HCT116 (cell line): ENCODE measurements around the gene FAM83B. TPM values are rescaled to one million over a fixed set of nuclear protein-coding genes. Genes with fewer than 3 reads are reported as not detected.

Source experiments
- ATAC-seq: fragments of 200-7000 bp; cut with Tn5 transposase; 2 replicates; pipeline ENCODE4 v1.9.1; 2020; ENCODE audit warnings: mild to moderate bottlenecking, moderate library complexity
- BruUV-seq: library from RNA; stranded (reverse); fragments of 400-500 nt; replicated peaks from 2 replicates; lab custom pipeline; 2021; lab: Mats Ljungman, UMichigan
- CTCF ChIA-PET: fragments of 300-600 bp; sonication (Branson Sonifier 250); formaldehyde crosslinking; loops from one replicate; lab custom pipeline; 2021; ENCODE audit warnings: antibody characterized with exemption; lab: Charles Lee
- POLR2A ChIA-PET: fragments of 300-600, 350-600 bp; sonication (Branson Sonifier 250); formaldehyde crosslinking; loops from one replicate; lab custom pipeline; 2021; ENCODE audit warnings: antibody characterized with exemption; lab: Charles Lee
- RAD21 ChIA-PET, 2 experiments: fragments of 300-600 bp; sonication (Branson Sonifier 250); formaldehyde crosslinking; loops; one replicate each; lab custom pipeline; 2023; ENCODE audit warnings: low total read pairs in 2 of 2; ENCODE audit not compliant: uncharacterized antibody in 2 of 2, unreplicated experiment in 2 of 2, low non-redundant PET in 1 of 2; lab: Charles Lee
- DNase-seq: peaks from one replicate; pipeline ENCODE4 v3.0.0-alpha.2; 2010; ENCODE audit warnings: low read depth, low spot score
- H2AFZ ChIP-seq: fragments of 200-600 bp; shearing (Covaris generic), sonication (generic); 2 replicates; pipeline ENCODE4 v1.6.1; 2017; ENCODE audit warnings: low read depth, mixed run types, mixed read lengths, antibody characterized with exemption, low read length; ENCODE audit not compliant: poor library complexity, severe bottlenecking
- H3K27ac ChIP-seq: 2 replicates; pipeline ENCODE4 v1.5.1; 2012; ENCODE audit warnings: low read depth, low read length
- H3K27me3 ChIP-seq: fragments of 200-600 bp; sonication (generic); 2 replicates; pipeline ENCODE4 v1.6.1; 2016; ENCODE audit warnings: mixed run types, low read length, mixed read lengths; ENCODE audit not compliant: insufficient read depth
- H3K36me3 ChIP-seq, 2 experiments: fragments of 200-500 bp in 1 of 2; fragments of 200-600 bp in 1 of 2; sonication (Bioruptor generic) in 1 of 2; sonication (generic) in 1 of 2; 2 replicates each; pipeline versions ENCODE4 v1.5.1 to v1.6.1; 2014 to 2016; ENCODE audit warnings: low read length in 2 of 2, inconsistent platforms in 1 of 2, mixed read lengths in 1 of 2, mixed run types in 1 of 2; ENCODE audit not compliant: insufficient read depth in 2 of 2, control insufficient read depth in 1 of 2
- H3K4me1 ChIP-seq, 2 experiments: fragments of 200-600 bp in 1 of 2; sonication (generic) in 1 of 2; 2 replicates each; pipeline versions ENCODE4 v1.5.1 to v1.6.1; 2012 to 2017; ENCODE audit warnings: low read length in 2 of 2, inconsistent platforms in 1 of 2, mild to moderate bottlenecking in 1 of 2, mixed read lengths in 1 of 2, mixed run types in 1 of 2, moderate library complexity in 1 of 2; ENCODE audit not compliant: insufficient read depth in 2 of 2, control insufficient read depth in 1 of 2
- H3K4me2 ChIP-seq: fragments of 200-600 bp; sonication (generic); 2 replicates; pipeline ENCODE4 v1.6.1; 2017; ENCODE audit warnings: mixed run types, low read length, mixed read lengths
- H3K4me3 ChIP-seq, 2 experiments: fragments of 200-600 bp in 1 of 2; sonication (generic) in 1 of 2; replicated peaks in 1 of 2; 2 replicates each; pipeline ENCODE4 v1.5.1; 2011 to 2016; ENCODE audit warnings: low read length in 2 of 2, control low read depth in 1 of 2, low read depth in 1 of 2, mild to moderate bottlenecking in 1 of 2, mixed read lengths in 1 of 2, mixed run types in 1 of 2
- H3K79me2 ChIP-seq: fragments of 200-600 bp; sonication (generic); 2 replicates; pipeline ENCODE4 v1.6.1; 2017; ENCODE audit warnings: mild to moderate bottlenecking, mixed run types, low read length, moderate library complexity, mixed read lengths; ENCODE audit not compliant: insufficient read depth
- H3K9ac ChIP-seq: fragments of 200-600 bp; sonication (generic); 2 replicates; pipeline ENCODE4 v1.6.1; 2016; ENCODE audit warnings: low read length, mixed read lengths
- H3K9me2 ChIP-seq: fragments of 200-600 bp; sonication (generic), shearing (Covaris generic); 2 replicates; pipeline ENCODE4 v1.6.1; 2017; ENCODE audit warnings: mixed run types, mild to moderate bottlenecking, moderate library complexity; ENCODE audit not compliant: insufficient read depth
- H3K9me3 ChIP-seq, 2 experiments: fragments of 200-500 bp in 1 of 2; fragments of 200-600 bp in 1 of 2; sonication (Bioruptor generic) in 1 of 2; sonication (generic) in 1 of 2; 2 replicates each; pipeline ENCODE4 v1.6.1; 2014 to 2017; ENCODE audit warnings: low read length in 2 of 2, mixed read lengths in 2 of 2, inconsistent platforms in 1 of 2, low read depth in 1 of 2, mild to moderate bottlenecking in 1 of 2, mixed run types in 1 of 2, moderate library complexity in 1 of 2; ENCODE audit not compliant: control insufficient read depth in 1 of 2, insufficient read depth in 1 of 2
- H4K20me1 ChIP-seq: fragments of 200-600 bp; sonication (generic), shearing (Covaris generic); 2 replicates; pipeline ENCODE4 v1.6.1; 2017; ENCODE audit warnings: mixed run types, mild to moderate bottlenecking, moderate library complexity; ENCODE audit not compliant: insufficient read depth
- CBX3 ChIP-seq: IDR thresholded peaks from 2 replicates; pipeline ENCODE4 v1.6.1; 2012; ENCODE audit warnings: low read depth
- EGR1 ChIP-seq: IDR thresholded peaks from 2 replicates; pipeline ENCODE4 v1.6.1; 2012; ENCODE audit warnings: low read depth
- FOSL1 ChIP-seq: IDR thresholded peaks from 2 replicates; pipeline ENCODE4 v1.6.1; 2012; ENCODE audit warnings: low read depth
- JUND ChIP-seq: IDR thresholded peaks from 2 replicates; pipeline ENCODE4 v1.6.1; 2012
- POLR2A ChIP-seq: IDR thresholded peaks from 2 replicates; pipeline ENCODE4 v1.7.0; 2011; ENCODE audit warnings: borderline replicate concordance; ENCODE audit not compliant: insufficient read depth, insufficient read length; ENCODE audit errors: extremely low read depth
- SP1 ChIP-seq: IDR thresholded peaks from 2 replicates; pipeline ENCODE4 v1.6.1; 2012; ENCODE audit warnings: low read depth
- intact Hi-C: fragments of 100-400 bp; cut with micrococcal nuclease; formaldehyde crosslinking; loops from 2 replicates; pipeline ENCODE4 v1.10.0; 2022
- total RNA-seq: library from RNA; stranded (reverse); gene quantifications from one replicate; pipeline ENCODE4 v1.2.1, GENCODE V29; 2021; ENCODE audit not compliant: unreplicated experiment

FAM83B gene
- total RNA-seq, 1 experiment from 2014 or later, result 16.9 TPM

DNA sequence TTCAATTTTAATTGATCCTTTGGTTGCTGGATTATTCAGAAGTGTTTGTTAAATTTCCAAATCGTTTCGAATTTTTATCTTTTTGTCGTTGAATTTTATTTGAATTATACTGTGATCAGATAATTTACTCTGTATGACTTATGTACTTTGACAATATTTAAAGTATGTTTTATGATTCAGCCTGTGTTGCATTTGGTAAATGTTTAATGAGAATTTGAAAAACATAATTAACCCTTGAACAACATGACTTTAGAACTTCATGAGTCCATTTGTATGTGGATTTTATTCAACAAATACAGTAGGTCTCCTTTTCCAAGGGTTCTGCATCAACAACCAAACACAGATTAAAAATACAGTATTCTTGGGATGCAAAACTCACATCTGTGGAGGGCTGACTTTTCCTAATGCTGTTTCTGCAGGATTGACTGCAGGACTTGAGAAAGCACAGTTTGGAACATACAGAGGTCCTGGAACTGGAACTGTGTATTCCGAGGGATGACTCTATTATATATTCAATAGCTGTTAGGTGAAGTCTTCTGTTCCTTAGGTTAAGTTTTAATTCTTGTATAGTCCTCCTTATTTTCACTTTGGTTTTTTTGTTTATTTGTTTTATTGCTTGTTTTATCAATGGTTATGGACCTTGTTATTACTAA lies 40.5 kb downstream of the FAM83B start:
- DNase-seq (no peak), ATAC-seq (no peak)
- Histone ChIP-seq H3K4me2 (no peak overlapping the region), H3K79me2 (peaks cover 22% of the 10 kb centered on the region), H3K36me3 (no peaks in the 10 kb centered on the region), H3K27ac (no peak overlapping the region), H2AFZ (no peak overlapping the region), H3K4me1 (peaks cover 20 to 46% of the 10 kb centered on the region in 2 experiments), H3K4me3 (no peak overlapping the region), H3K9ac (no peak overlapping the region), H4K20me1 (no peaks in the 10 kb centered on the region), H3K9me2 (no peaks in the 10 kb centered on the region), H3K27me3 (no peaks in the 10 kb centered on the region), H3K9me3 (no peaks in the 10 kb centered on the region)
- no TSS peak for BruUV-seq
- CTCF ChIA-PET, result no interaction called here
- POLR2A ChIA-PET, result no interaction called here
- intact Hi-C loops, result no loop called here
- RAD21 ChIA-PET, result no interaction called here
- TF ChIP-seq POLR2A, result no peak

DNA sequence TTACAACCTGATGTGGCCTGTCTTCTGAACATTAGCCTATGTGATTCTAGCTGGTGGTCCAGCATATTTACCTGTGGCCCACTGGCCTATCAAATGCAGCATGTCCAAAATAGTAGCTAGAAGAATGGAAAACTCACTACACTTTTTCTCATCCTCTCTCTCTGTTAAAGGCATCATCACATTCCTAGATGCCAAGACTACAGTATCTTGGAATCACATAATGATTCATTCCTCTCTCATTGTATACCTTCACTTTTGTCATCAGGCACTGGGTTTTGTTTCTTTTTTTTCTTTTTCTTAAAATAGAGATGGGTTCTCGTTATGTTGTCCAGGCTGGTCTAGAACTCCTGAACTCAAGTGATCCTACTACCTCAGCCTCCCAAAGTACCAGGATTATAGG lies 45.0 kb downstream of the FAM83B start:
- Histone ChIP-seq H3K36me3 (no peaks in the 10 kb centered on the region), H3K27ac (no peak overlapping the region), H3K4me3 (no peak overlapping the region), H3K27me3 (no peaks in the 10 kb centered on the region), H3K9ac (no peak overlapping the region), H3K9me2 (no peaks in the 10 kb centered on the region), H4K20me1 (no peaks in the 10 kb centered on the region), H3K4me1 (peaks cover 0 to 27% of the 10 kb centered on the region in 2 experiments; a peak in 2 of 4 replicates), H2AFZ (no peak overlapping the region), H3K4me2 (no peak overlapping the region), H3K79me2 (peaks cover 5% of the 10 kb centered on the region), H3K9me3 (no peaks in the 10 kb centered on the region)
- TF ChIP-seq CBX3, result no peak
- DNase-seq, result no peak
- no peak for ATAC-seq
- RAD21 ChIA-PET, result no interaction called here
- CTCF ChIA-PET, result no interaction called here
- POLR2A ChIA-PET, result no interaction called here
- intact Hi-C loops, result no loop called here
- no TSS peak for BruUV-seq

DNA sequence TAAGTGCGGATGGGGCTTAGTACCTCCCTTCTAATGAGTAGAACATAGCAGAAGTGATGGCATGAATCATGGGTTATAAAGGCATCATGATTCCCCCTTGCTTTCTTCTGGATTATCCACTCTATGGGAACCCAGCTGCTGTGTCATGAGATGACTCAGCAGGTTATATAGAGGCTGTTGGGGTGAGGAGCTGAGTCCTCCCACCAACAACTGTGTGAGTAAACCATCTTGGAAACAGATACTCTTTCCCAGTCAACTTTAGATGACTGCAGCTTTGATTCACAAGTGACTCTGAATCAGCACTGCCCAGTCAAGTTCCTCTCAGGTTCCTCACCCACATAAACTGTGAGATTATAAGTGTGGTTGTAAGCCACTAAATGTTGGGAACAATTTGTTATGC lies 46.3 kb downstream of the FAM83B start:
- RAD21 ChIA-PET, result no interaction called here
- Histone ChIP-seq H3K27ac (no peak overlapping the region), H3K27me3 (no peaks in the 10 kb centered on the region), H3K9me2 (no peaks in the 10 kb centered on the region), H3K9me3 (no peaks in the 10 kb centered on the region), H3K4me3 (no peak overlapping the region), H2AFZ (no peak overlapping the region), H3K4me2 (peak overlapping the region; percentile 39), H3K79me2 (no peaks in the 10 kb centered on the region), H3K36me3 (no peaks in the 10 kb centered on the region), H4K20me1 (no peaks in the 10 kb centered on the region), H3K9ac (no peak overlapping the region), H3K4me1 (peaks cover 0 to 23% of the 10 kb centered on the region in 2 experiments; a peak in 2 of 4 replicates)
- peak; percentile 74 for ATAC-seq
- intact Hi-C loops, result no loop called here
- CTCF ChIA-PET, result no interaction called here
- DNase-seq, result peak; percentile 45
- BruUV-seq, result no TSS peak
- POLR2A ChIA-PET, result no interaction called here
- peak; percentile 41; the same call in 1 of the 2 replicates for TF ChIP-seq CBX3
- peak; percentile 47; the same call in 1 of the 2 replicates for TF ChIP-seq SP1
- TF ChIP-seq EGR1, result no peak
- peak; percentile 47; the same call in 1 of the 2 replicates for TF ChIP-seq JUND
- TF ChIP-seq FOSL1, result peak; percentile 46
